ENCODE measurements around the gene RRAD.
A peak's percentile ranks its signal among the peaks of the same experiment; 100 is the strongest.

RRAD gene

DNA sequence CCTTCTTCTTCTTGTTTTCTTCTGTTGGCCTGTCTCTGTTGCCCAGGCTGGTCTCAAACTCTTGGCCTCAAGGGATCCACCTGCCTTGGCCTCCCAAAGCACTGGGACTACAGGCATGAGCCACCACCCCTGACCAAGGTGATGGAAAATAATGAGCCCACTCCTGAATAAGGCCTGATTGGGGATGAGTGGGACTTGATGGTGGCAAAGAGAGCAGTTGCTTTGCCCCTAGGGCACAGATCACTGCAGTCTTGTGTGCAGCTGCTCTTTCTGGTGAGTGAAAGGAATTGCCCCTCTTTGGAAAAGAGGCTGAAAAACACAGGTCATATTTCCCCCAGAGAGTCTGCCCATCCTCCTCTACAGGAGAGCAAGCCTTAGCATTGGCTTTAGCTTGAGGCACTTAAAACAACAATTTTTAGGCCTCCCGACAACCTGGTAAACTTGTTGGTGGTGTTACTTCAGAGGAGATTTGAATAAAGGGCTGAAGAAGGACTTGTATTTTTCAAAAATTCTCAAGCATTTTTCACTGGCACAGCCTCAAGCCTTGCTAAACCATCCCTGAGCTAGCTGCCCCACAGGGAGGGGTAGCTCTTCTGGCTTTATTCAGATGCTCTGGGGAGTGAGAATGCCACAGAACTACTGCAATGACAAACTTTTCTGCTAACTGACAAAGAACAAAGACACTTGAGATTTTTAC lies 51.1 kb downstream of the RRAD start:
- no peaks in the 10 kb centered on the region for H3K36me3 ChIP-seq (ENCODE audit: control insufficient read depth in 2 of 2, insufficient read depth in 1 of 2, low read length in 2 of 2)
- peak; percentile 78 for TF ChIP-seq FEZF1 (tag by site-specific recombination; IDR thresholded peaks at IDR 0.05)
- TF ChIP-seq ZBTB21 (tag by site-specific recombination; IDR thresholded peaks at IDR 0.05), result no peak
- TF ChIP-seq ZNF341 (tag by site-specific recombination; IDR thresholded peaks at IDR 0.05; ENCODE audit: low read depth), result peak; percentile 30; the same call in 1 of the 2 replicates
- TF ChIP-seq ZNF112 (tag by site-specific recombination; IDR thresholded peaks at IDR 0.05), result no peak
- TF ChIP-seq ZNF394 (tag by site-specific recombination; IDR thresholded peaks at IDR 0.05; ENCODE audit: borderline replicate concordance), result no peak
- H3K4me3 ChIP-seq (ENCODE audit: low read depth, low read length), result no peak overlapping the region
- ChIA-PET POLR2A (interaction anchor here (0.7 to 1.3 kb wide), 4 partner anchors 44 to 596 kb away, joined by 4 to 17 read pairs (median 7); partner anchors contain the start of genes CIAO2B and NAE1), CTCF (interaction anchor here (0.6 to 1.8 kb wide), 10 partner anchors 20 to 254 kb away, joined by 3 to 8 read pairs (median 3); partner anchors contain the start of gene NAE1)
- no peak overlapping the region for H3K27ac ChIP-seq (ENCODE audit: extremely low read depth, low read depth, low read length)
- no peaks in the 10 kb centered on the region for H3K9me3 ChIP-seq (ENCODE audit: control insufficient read depth, insufficient read depth, low read depth, low read length)
- no peaks in the 10 kb centered on the region for H3K4me1 ChIP-seq (ENCODE audit: control insufficient read depth, insufficient read depth, low read length)

DNA sequence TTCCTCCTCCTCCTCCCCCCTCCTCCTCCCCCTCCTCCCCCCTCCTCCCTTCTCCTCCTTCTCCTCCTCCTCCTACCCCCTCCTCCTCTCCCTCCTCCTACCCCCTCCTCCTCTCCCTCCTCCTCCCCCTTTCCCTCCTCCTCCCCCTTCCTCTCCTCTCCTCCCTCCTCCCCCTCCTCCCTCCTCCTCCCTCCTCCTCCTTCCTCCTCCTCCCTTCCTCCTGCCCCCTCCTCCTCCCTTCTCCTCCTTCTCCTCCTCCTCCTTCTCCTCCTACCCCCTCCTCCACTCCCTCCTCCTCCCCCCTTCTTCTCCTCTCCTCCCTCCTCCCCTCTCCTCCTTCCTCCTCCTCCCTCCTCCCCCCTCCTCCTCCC lies 51.7 kb downstream of the RRAD start:
- TF ChIP-seq, protein P1, sequence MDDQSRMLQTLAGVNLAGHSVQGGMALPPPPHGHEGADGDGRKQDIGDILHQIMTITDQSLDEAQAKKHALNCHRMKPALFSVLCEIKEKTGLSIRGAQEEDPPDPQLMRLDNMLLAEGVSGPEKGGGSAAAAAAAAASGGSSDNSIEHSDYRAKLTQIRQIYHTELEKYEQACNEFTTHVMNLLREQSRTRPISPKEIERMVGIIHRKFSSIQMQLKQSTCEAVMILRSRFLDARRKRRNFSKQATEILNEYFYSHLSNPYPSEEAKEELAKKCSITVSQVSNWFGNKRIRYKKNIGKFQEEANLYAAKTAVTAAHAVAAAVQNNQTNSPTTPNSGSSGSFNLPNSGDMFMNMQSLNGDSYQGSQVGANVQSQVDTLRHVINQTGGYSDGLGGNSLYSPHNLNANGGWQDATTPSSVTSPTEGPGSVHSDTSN (CRISPR knock-in tag; IDR thresholded peaks at IDR 0.05), result no peak
- TF ChIP-seq ZNF16 (tag by site-specific recombination; IDR thresholded peaks at IDR 0.05; ENCODE audit: low read depth) (no peak), ZNF610 (tag by site-specific recombination; IDR thresholded peaks at IDR 0.05; ENCODE audit: borderline replicate concordance) (no peak), YY1 (tag by site-specific recombination; IDR thresholded peaks at IDR 0.05) (no peak), ZNF266 (tag by site-specific recombination; IDR thresholded peaks at IDR 0.05; ENCODE audit: low read depth) (no peak), ZNF785 (tag by site-specific recombination; IDR thresholded peaks at IDR 0.05) (no peak), ZSCAN30 (tag by site-specific recombination; IDR thresholded peaks at IDR 0.05) (no peak), ZNF311 (tag by site-specific recombination; IDR thresholded peaks at IDR 0.05; ENCODE audit: borderline replicate concordance) (no peak), ZNF777 (tag by site-specific recombination; IDR thresholded peaks at IDR 0.05; ENCODE audit: borderline replicate concordance) (no peak), ZNF23 (tag by site-specific recombination; IDR thresholded peaks at IDR 0.05; ENCODE audit: borderline replicate concordance) (no peak), KLF10 (tag by site-specific recombination; IDR thresholded peaks at IDR 0.05) (no peak), ZNF473 (tag by site-specific recombination; IDR thresholded peaks at IDR 0.05) (no peak), TCF7L2 (IDR thresholded peaks at IDR 0.05; ENCODE audit: borderline replicate concordance, low read depth, low read length) (no peak)
- TF ChIP-seq, protein P2, sequence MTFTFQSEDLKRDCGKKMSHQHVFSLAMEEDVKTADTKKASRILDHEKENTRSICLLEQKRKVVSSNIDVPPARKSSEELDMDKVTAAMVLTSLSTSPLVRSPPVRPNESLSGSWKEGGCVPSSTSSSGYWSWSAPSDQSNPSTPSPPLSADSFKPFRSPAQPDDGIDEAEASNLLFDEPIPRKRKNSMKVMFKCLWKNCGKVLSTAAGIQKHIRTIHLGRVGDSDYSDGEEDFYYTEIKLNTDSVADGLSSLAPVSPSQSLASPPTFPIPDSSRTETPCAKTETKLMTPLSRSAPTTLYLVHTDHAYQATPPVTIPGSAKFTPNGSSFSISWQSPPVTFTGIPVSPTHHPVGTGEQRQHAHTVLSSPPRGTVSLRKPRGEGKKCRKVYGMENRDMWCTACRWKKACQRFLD (tag by site-specific recombination; IDR thresholded peaks at IDR 0.05), result no peak
- TF ChIP-seq, protein P3, sequence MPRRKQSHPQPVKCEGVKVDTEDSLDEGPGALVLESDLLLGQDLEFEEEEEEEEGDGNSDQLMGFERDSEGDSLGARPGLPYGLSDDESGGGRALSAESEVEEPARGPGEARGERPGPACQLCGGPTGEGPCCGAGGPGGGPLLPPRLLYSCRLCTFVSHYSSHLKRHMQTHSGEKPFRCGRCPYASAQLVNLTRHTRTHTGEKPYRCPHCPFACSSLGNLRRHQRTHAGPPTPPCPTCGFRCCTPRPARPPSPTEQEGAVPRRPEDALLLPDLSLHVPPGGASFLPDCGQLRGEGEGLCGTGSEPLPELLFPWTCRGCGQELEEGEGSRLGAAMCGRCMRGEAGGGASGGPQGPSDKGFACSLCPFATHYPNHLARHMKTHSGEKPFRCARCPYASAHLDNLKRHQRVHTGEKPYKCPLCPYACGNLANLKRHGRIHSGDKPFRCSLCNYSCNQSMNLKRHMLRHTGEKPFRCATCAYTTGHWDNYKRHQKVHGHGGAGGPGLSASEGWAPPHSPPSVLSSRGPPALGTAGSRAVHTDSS (tag by site-specific recombination; IDR thresholded peaks at IDR 0.05), result no peak
- TF ChIP-seq, protein P4, sequence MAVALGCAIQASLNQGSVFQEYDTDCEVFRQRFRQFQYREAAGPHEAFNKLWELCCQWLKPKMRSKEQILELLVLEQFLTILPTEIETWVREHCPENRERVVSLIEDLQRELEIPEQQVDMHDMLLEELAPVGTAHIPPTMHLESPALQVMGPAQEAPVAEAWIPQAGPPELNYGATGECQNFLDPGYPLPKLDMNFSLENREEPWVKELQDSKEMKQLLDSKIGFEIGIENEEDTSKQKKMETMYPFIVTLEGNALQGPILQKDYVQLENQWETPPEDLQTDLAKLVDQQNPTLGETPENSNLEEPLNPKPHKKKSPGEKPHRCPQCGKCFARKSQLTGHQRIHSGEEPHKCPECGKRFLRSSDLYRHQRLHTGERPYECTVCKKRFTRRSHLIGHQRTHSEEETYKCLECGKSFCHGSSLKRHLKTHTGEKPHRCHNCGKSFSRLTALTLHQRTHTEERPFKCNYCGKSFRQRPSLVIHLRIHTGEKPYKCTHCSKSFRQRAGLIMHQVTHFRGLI (tag by site-specific recombination; IDR thresholded peaks at IDR 0.05), result no peak
- TF ChIP-seq, protein P5, sequence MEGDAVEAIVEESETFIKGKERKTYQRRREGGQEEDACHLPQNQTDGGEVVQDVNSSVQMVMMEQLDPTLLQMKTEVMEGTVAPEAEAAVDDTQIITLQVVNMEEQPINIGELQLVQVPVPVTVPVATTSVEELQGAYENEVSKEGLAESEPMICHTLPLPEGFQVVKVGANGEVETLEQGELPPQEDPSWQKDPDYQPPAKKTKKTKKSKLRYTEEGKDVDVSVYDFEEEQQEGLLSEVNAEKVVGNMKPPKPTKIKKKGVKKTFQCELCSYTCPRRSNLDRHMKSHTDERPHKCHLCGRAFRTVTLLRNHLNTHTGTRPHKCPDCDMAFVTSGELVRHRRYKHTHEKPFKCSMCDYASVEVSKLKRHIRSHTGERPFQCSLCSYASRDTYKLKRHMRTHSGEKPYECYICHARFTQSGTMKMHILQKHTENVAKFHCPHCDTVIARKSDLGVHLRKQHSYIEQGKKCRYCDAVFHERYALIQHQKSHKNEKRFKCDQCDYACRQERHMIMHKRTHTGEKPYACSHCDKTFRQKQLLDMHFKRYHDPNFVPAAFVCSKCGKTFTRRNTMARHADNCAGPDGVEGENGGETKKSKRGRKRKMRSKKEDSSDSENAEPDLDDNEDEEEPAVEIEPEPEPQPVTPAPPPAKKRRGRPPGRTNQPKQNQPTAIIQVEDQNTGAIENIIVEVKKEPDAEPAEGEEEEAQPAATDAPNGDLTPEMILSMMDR (tag by site-specific recombination; IDR thresholded peaks at IDR 0.05), result no peak
- H3K36me3 ChIP-seq (ENCODE audit: control insufficient read depth in 2 of 2, insufficient read depth in 1 of 2, low read length in 2 of 2), result no peaks in the 10 kb centered on the region
- H3K9me3 ChIP-seq (ENCODE audit: control insufficient read depth, insufficient read depth, low read depth, low read length), result no peaks in the 10 kb centered on the region
- H3K4me3 ChIP-seq (ENCODE audit: low read depth, low read length), result no peak overlapping the region
- no peaks in the 10 kb centered on the region for H3K4me1 ChIP-seq (ENCODE audit: control insufficient read depth, insufficient read depth, low read length)
- ChIA-PET CTCF (interaction anchor here (1.1 to 7.5 kb wide), 17 partner anchors 8 to 215 kb away, joined by 3 to 74 read pairs (median 4); partner anchors contain the start of gene NAE1), POLR2A (interaction anchor here (0.8 to 1.3 kb wide), 7 partner anchors 43 to 177 kb away, joined by 3 to 13 read pairs (median 4); partner anchors contain the start of genes CIAO2B, CMTM4 and NAE1)
- no peak overlapping the region for H3K27ac ChIP-seq (ENCODE audit: extremely low read depth, low read depth, low read length)

Measured in HEK293 (cell line).